ENCODE results near the gene UBALD1.
A peak's percentile ranks its signal among the peaks of the same experiment; 100 is the strongest.

The UBALD1 gene

GRCh38 chr16:4614571-4615383 is at the start of gene UBALD1:
TSS of gene UBALD1 (minus strand) at chr16:4614888. CDS start at chr16:4614797, 91 bp downstream.
- peak; percentile 68 for DNase-seq

- DNase-seq, result no peak
Observed at GRCh38 chr16:4663777-4664465, 49.2 kb upstream of the UBALD1 start.

GRCh38 chr16:4663465-4663776 is 48.7 kb upstream of the UBALD1 start:
- DNase-seq, result no peak

DNA sequence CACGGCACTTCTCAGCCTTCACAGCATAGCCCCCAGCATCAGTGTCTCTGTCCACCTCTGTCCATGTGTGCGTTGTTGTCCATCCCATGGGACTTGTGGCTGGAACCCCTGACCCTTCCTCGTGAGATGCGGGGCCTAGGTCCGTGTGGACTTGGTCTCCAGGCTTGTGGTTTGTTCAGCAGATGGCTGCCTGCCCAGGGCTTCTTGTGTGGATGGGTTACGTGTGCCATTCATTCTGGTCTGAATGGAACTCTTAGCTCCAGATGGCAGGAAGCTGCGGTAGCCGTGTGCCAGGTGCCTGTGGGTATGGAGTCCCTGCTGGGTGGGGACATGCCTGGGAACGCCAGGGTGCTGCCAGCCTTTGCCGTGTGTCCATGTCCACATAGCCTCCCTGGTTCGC is 47.0 kb upstream of the UBALD1 start:
- DNase-seq, result no peak

- peak; percentile 29 for DNase-seq
Observed at GRCh38 chr16:4660454-4661007, 45.8 kb upstream of the UBALD1 start.

DNA sequence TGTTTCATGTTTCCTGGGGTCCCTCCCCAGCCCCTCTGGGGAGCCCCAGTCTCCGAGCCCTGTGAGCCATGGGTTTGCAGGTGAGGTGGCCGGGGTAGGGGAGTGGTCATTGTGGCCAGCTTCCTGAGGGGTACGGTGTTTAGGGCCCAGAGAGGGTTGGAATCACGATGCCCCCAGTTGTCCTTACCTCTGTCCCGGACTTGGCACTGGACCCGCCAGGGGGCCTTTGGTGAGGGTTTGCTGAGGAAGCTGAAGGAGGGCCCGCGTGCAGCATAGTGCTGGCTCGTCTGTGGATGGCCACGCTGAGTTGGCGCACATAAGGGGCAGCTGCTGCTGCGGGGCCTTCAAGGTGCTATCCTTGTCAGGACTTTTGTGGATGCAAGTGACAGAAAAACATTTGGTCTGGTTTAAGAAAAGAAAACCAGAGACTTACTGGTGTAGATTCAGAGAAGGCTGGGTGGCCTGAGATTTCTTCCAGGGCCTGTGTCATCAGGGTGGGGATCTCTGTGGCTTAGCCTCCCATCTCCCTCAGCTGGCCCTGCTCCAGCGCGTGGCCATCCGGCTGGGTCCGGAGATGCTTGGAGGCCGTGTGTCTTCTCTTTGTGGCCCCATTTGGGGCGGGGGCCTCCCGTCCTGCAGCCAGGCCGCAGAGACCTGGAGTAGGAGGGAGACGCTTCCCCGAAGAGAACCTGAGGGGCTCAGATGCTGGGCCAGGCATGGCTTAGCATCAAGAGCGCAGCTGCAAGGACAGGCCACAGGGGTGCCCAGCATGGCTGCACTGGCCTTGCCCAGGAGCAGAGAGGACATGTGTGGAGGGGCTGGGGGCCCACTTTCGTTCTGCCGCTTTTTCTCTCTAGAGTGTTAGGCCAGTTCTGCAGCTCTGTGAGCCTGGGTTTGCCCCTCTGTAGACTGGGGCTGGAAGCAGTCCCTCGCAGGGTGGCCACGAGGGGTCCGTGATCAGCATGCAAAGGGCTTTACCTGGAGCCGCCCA is 45.0 kb upstream of the UBALD1 start:
- no peak for DNase-seq

- no peak for DNase-seq
Observed at GRCh38 chr16:4656695-4657686, 42.3 kb upstream of the UBALD1 start.

DNA sequence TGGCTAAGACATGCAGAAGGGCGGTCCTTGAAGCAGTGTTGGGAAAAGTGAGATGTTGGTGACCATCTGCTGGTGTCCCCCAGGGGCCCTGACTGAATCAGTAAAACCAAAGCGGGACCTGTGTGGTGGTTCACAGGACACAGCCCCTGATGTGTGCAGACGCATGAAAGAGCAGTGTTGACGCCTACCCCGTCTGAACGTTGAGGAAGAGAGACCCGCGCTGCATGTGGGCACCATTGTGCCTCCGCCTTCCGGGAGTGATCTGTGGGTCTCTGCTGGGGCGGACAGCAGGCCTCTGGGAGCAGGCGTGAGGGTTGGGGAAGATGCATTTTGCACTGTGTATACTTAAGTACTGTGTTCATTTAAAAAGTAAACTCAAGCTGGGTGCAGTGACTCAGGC is 41.5 kb upstream of the UBALD1 start:
- DNase-seq, result no peak

DNA sequence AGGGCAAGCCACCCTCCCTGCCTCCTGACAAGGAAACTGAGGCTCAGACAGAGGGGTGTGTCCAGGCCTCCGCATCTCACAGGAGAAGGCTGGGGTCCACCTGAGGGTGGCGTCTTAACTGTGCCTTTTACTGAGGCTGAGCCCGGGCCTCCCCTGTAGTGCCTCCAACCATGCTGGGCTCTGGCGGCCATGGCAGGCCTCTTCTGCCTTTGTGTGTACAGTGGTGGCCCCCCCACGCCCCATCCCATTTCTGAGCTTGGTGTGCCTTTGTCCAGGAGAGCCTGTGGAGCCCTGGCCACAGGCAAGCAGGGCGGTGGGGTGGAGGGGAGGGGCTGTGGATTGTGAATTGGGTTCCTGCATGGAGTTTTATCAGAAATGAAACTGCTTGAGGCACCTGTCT is 41.1 kb upstream of the UBALD1 start:
- DNase-seq, result no peak

DNA sequence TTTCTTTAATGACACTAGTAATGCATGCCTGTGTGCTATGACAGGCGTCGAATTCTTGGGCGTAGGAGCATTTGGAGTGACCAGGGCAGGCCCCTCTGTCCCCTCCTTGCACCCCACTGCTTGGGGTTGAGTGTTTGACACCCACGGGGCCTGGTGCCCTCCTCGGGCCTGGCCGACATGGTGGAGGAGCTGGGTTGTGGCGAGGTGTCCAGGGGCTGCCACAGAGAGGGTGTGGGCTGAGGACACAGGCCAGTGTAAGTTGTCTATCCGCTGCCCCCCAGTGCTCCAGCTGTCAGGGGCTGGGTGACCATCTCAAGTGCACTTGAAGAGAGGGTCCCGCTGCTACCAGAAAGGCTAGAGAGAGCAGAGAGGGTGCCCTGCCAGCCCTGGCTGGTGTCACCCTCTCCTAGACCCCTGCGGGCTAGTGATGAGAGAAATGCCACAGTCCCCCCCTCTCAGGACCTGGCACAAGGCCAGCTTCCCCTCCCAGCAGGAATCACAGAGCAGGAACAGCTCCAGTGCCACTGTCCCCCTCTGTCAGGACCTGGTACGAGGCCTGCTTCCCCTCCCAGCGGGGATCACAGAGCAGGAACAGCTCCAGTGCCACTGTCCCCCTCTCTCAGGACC is 40.4 kb upstream of the UBALD1 start:
- no peak for DNase-seq

- DNase-seq, result no peak
Observed at GRCh38 chr16:4654011-4654963, 39.6 kb upstream of the UBALD1 start.

DNA sequence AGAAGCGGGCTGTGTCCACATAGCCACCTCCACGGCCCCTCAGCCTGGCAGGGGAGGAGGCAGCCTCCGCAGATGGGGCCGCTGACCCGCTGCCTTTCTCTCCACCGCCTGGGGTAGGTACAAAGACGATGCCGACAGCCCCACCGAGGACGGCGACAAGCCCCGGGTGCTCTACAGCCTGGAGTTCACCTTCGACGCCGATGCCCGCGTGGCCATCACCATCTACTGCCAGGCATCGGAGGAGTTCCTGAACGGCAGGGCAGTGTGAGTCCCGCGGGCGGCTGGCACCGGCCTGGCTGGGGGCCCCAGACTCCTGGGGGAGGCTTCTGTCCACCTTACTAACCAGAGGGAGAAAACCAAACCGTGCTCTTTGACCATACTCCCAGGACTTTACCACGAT is 37.9 kb upstream of the UBALD1 start:
- DNase-seq, result no peak

DNA sequence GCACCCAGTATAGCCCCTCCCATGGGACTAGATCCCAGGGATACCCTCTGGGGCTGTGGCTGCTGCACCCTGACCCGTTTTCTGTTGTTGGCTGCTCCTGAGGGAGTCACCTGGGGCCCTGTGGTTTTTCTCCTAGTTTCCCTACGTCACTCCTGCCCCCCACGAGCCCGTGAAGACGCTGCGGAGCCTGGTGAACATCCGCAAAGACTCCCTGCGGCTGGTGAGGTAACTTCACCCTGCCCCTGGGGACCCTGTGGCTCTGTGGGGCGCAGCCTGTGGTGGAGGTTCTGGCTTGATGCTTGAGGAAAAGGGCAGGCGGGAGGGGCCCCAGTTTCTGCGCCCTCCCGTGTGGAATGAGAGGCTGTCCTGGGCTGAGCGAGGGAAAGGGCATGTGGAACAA is 37.1 kb upstream of the UBALD1 start:
- DNase-seq, result no peak

DNA sequence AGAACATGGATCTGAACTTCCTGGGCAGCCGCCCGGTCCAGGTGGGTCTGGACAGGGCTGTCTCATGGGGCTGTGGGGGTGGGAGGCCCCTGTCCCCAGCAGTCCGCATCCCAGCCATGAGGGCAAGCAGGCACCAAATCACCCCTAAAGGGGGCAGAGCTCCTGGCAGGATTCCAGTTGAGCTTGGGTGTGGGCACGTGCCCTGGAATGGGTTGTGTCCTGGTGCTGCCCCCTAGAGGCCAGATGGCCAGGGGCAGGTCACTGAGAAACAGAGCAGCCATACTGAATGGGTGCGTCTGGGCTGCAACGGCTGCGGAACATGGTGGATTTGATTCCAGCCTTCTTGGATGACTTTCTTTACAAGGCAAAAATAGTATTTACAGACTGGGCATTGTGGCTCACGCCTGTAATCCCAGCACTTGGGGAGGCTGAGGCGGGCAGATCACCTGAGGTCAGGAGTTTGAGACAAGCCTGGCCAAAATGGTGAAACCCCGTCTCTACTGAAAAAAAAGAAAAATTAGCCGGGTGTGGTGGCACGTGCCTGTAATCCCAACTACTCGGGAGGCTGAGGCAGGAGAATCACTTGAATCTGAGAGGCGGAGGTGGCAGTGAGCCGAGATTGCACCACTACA is 35.9 kb upstream of the UBALD1 start:
- DNase-seq, result peak; percentile 61

GRCh38 chr16:4649744-4650442 is 35.2 kb upstream of the UBALD1 start:
- no peak for DNase-seq

- no peak for DNase-seq
Observed at GRCh38 chr16:4648917-4649316, 34.2 kb upstream of the UBALD1 start.

GRCh38 chr16:4647644-4647980 is 32.9 kb upstream of the UBALD1 start:
- no peak for DNase-seq

DNA sequence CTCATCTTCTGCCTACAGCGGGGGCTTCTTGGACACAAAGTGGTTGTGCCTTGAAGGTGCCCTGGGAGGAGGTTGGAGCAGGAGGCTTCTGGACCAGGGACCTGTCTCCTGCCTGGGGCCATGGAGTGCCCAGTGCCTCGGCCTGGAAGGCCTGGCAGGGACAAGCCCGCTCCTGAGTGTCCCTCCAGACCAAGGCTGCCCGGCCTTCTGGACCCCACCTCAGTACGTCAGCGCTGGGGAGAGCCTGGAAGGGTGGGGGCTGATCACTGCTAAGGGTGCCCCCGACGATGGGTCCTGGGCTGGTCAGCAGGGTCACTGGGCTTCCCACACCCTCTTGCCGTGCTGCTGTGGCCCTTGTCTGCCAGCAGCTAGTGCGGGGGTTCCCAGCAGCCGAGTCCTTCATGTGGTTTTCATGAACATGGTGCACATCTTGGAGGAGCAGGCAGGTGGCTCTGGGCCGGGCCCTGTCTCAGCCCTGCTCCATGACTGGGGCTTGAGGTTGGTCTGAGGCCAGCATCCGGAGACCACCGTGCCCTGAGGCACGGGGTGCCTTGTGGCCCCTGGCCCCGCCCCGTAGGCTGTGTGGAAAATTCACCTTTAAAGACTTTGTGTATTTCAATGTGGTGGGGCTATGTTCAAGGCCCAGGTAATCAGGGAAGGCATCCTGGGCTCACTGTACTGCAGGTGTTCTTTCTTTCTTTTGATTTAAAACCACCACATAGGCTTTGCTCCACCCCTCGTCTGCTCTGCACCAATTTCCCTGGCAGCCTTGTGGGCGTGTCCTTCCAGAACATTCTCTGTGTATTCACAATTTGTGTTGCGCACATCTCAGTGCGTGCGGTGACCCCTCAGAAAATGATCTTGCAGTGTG is 32.3 kb upstream of the UBALD1 start:
- no peak for DNase-seq

Data from activated CD4-positive, alpha-beta T cell treated with anti-CD3 and anti-CD28 coated beads for 1 hour (primary cell).